GM23338 (cell line): ENCODE results near the gene PRDM10. TPM values are rescaled to one million over a fixed set of nuclear protein-coding genes. Genes with fewer than 3 reads are reported as not detected.

ENCODE experiments used
- ATAC-seq: fragments of 200-7000 bp; cut with Tn5 transposase; 3 replicates; pipeline ENCODE4 v1.9.1; 2020
- DNase-seq: peaks from one replicate; pipeline ENCODE4 v3.0.0-alpha.2; 2015; ENCODE audit warnings: low spot score
- H2AFZ ChIP-seq: fragments of 200-600 bp; sonication (generic); 2 replicates; pipeline ENCODE4 v1.8.0; 2016; ENCODE audit warnings: antibody characterized with exemption, mild to moderate bottlenecking, moderate library complexity
- H3F3A ChIP-seq: fragments of 200-600 bp; sonication (generic); replicated peaks from 2 replicates; pipeline ENCODE4 v1.8.0; 2017; ENCODE audit warnings: antibody characterized with exemption, mixed run types, low read depth
- H3K27ac ChIP-seq: fragments of 200-600 bp; sonication (generic); 2 replicates; pipeline ENCODE4 v1.6.1; 2016; ENCODE audit warnings: low read depth
- H3K27me3 ChIP-seq: fragments of 200-600 bp; sonication (generic); 2 replicates; pipeline ENCODE4 v1.8.0; 2016; ENCODE audit warnings: mild to moderate bottlenecking, mixed run types, moderate library complexity; ENCODE audit not compliant: insufficient read depth
- H3K36me3 ChIP-seq: fragments of 200-600 bp; sonication (generic); 2 replicates; pipeline ENCODE4 v1.8.0; 2016; ENCODE audit warnings: mild to moderate bottlenecking; ENCODE audit not compliant: insufficient read depth
- H3K4me1 ChIP-seq: fragments of 200-600 bp; sonication (generic); 2 replicates; pipeline ENCODE4 v1.8.0; 2016; ENCODE audit warnings: mild to moderate bottlenecking, moderate library complexity; ENCODE audit not compliant: insufficient read depth
- H3K4me2 ChIP-seq: fragments of 200-600 bp; sonication (generic); 2 replicates; pipeline ENCODE4 v1.7.1; 2017; ENCODE audit warnings: mixed run types
- H3K4me3 ChIP-seq: fragments of 200-600 bp; sonication (generic); 2 replicates; pipeline ENCODE4 v1.6.1; 2016; ENCODE audit warnings: mixed run types
- H3K79me2 ChIP-seq: fragments of 200-600 bp; sonication (generic); replicated peaks from 2 replicates; pipeline ENCODE4 v1.8.0; 2017; ENCODE audit warnings: mild to moderate bottlenecking; ENCODE audit not compliant: insufficient read depth
- H3K9me2 ChIP-seq: fragments of 200-600 bp; sonication (generic); 2 replicates; pipeline ENCODE4 v1.8.0; 2017; ENCODE audit not compliant: insufficient read depth
- H4K20me1 ChIP-seq: fragments of 200-600 bp; sonication (generic); replicated peaks from 2 replicates; pipeline ENCODE4 v1.8.0; 2017; ENCODE audit warnings: mild to moderate bottlenecking; ENCODE audit not compliant: insufficient read depth
- H3K27ac Mint-ChIP-seq: 2 replicates; pipeline ENCODE4 v1.8.0; 2020; ENCODE audit warnings: inconsistent platforms, mild to moderate bottlenecking, moderate library complexity, mixed read lengths
- H3K27me3 Mint-ChIP-seq: 3 replicates; pipeline ENCODE4 v1.8.0; 2022; ENCODE audit warnings: low read depth, mild to moderate bottlenecking, moderate library complexity, mixed read lengths, inconsistent platforms; ENCODE audit not compliant: insufficient read depth, poor library complexity
- H3K36me3 Mint-ChIP-seq: 3 replicates; pipeline ENCODE4 v1.8.0; 2021; ENCODE audit warnings: low read depth, mild to moderate bottlenecking, inconsistent platforms, moderate library complexity, mixed read lengths
- H3K4me1 Mint-ChIP-seq: 3 replicates; pipeline ENCODE4 v1.8.0; 2020; ENCODE audit warnings: mild to moderate bottlenecking, inconsistent platforms, mixed read lengths
- H3K4me3 Mint-ChIP-seq: 3 replicates; pipeline ENCODE4 v1.8.0; 2021; ENCODE audit warnings: moderate library complexity, mild to moderate bottlenecking, inconsistent platforms, mixed read lengths
- H3K9me3 Mint-ChIP-seq: 3 replicates; pipeline ENCODE4 v1.8.0; 2020; ENCODE audit warnings: moderate library complexity, mild to moderate bottlenecking, inconsistent platforms, mixed read lengths
- ETS1 ChIP-seq: IDR thresholded peaks from 2 replicates; pipeline ENCODE4 v1.6.1; 2016; ENCODE audit warnings: antibody characterized with exemption
- EZH2 ChIP-seq: fragments of 200-600 bp; sonication (generic); IDR thresholded peaks from one replicate; pipeline ENCODE4 v1.8.0; 2017; ENCODE audit warnings: antibody characterized with exemption, mild to moderate bottlenecking, low read depth; ENCODE audit not compliant: unreplicated experiment
- EZH2phosphoT487 ChIP-seq: fragments of 200-600 bp; sonication (generic); IDR thresholded peaks from one replicate; pipeline ENCODE4 v1.8.1; 2018; ENCODE audit warnings: antibody characterized with exemption; ENCODE audit not compliant: unreplicated experiment
- REST ChIP-seq: IDR thresholded peaks from one replicate; pipeline ENCODE4 v1.6.1; 2018; ENCODE audit warnings: antibody characterized with exemption; ENCODE audit not compliant: unreplicated experiment
- STAT1 ChIP-seq: IDR thresholded peaks from one replicate; pipeline ENCODE4 v1.6.1; 2016; ENCODE audit warnings: antibody characterized with exemption; ENCODE audit not compliant: unreplicated experiment
- polyA plus RNA-seq: library from polyadenylated mRNA; unstranded; fragments of >200 nt; fragmentation: Nextera tagmentation; extraction: Ambion mirVana; gene quantifications from 2 replicates; pipeline ENCODE4 v1.2.1, GENCODE V29; 2016
- total RNA-seq: library from RNA; depleted of rRNA; stranded (reverse); fragments of >200 nt; shearing (Covaris generic); gene quantifications from 2 replicates; pipeline ENCODE4 v1.2.3, GENCODE V29; 2014

PRDM10 gene
- total and polyA plus RNA-seq, 2 experiments from 2014 or later: 5.2 to 14.9 TPM

GRCh38 chr11:129965248-129965647 is 37.4 kb downstream of the PRDM10 start:
- H3K4me3 Mint-ChIP-seq: no peak overlapping the region
- no peak overlapping the region for H3K27ac Mint-ChIP-seq
- H3K79me2 ChIP-seq: peaks cover 17% of the 10 kb centered on the region
- H3K9me3 Mint-ChIP-seq: no peaks in the 10 kb centered on the region
- peaks cover 3% of the 10 kb centered on the region; the same call in 1 of the 2 replicates for H3K4me1 ChIP-seq
- no peaks in the 10 kb centered on the region for H3K9me2 ChIP-seq
- no peaks in the 10 kb centered on the region for H3K36me3 ChIP-seq
- H3K27me3 Mint-ChIP-seq: no peaks in the 10 kb centered on the region
- no peaks in the 10 kb centered on the region for H3F3A ChIP-seq
- peak; percentile 23 for DNase-seq
- H3K4me2 ChIP-seq: no peak overlapping the region
- H2AFZ ChIP-seq: no peak overlapping the region
- H3K36me3 Mint-ChIP-seq: 0 out of 3 replicates have a peak, but pooled peaks cover 3% of the 10 kb centered on the region
- H3K4me1 Mint-ChIP-seq: no peaks in the 10 kb centered on the region
- no peaks in the 10 kb centered on the region; the same call in none of the 2 replicates for H4K20me1 ChIP-seq
- no peak for TF ChIP-seq ETS1
- no peak for TF ChIP-seq STAT1
- peak; percentile 71 for TF ChIP-seq REST
- H3K27me3 ChIP-seq: no peaks in the 10 kb centered on the region
- peak; percentile 54; the same call in 2 of the 3 replicates for ATAC-seq
- no peak overlapping the region for H3K4me3 ChIP-seq
- H3K27ac ChIP-seq: no peak overlapping the region

- no peak for DNase-seq
- no peak overlapping the region for H3K4me2 ChIP-seq
- H3K4me3 Mint-ChIP-seq: no peak overlapping the region
- H4K20me1 ChIP-seq: peaks cover 5% of the 10 kb centered on the region
- H3K27me3 ChIP-seq: no peaks in the 10 kb centered on the region
- H3K27me3 Mint-ChIP-seq: no peaks in the 10 kb centered on the region
- H3K4me1 ChIP-seq: no peaks in the 10 kb centered on the region
- H3K9me3 Mint-ChIP-seq: no peaks in the 10 kb centered on the region
- no peaks in the 10 kb centered on the region for H3K4me1 Mint-ChIP-seq
- H3K36me3 Mint-ChIP-seq: peaks cover 16% of the 10 kb centered on the region; the same call in 2 of the 3 replicates
- H3F3A ChIP-seq: no peaks in the 10 kb centered on the region
- H2AFZ ChIP-seq: no peak overlapping the region
- H3K79me2 ChIP-seq: 0 out of 2 replicates have a peak, but pooled peaks cover 6% of the 10 kb centered on the region
- no peak overlapping the region for H3K27ac Mint-ChIP-seq
- H3K36me3 ChIP-seq: no peaks in the 10 kb centered on the region
- no peak overlapping the region for H3K4me3 ChIP-seq
- no peak overlapping the region for H3K27ac ChIP-seq
- no peaks in the 10 kb centered on the region for H3K9me2 ChIP-seq
- no peak for ATAC-seq
- TF ChIP-seq REST (no peak), EZH2phosphoT487 (no peak), EZH2 (no peak)
These were observed 42.1 kb downstream of the PRDM10 start for GRCh38 chr11:129960216-129961214.
